ENCODE results near the gene NDUFB2.
A peak's percentile ranks its signal among the peaks of the same experiment; 100 is the strongest.
"Not testable (repeated sequence)": the region's sequence is repeated elsewhere in the genome, so short reads cannot be mapped to it uniquely, and the experiment has no call there.

The NDUFB2 gene

GRCh38 chr7:140691376-140692045, 5.0 kb upstream of the NDUFB2 start:
- no peak for DNase-seq
- H3K27me3 ChIP-seq: no peaks in the 10 kb centered on the region
- H3K36me3 ChIP-seq: no peaks in the 10 kb centered on the region
- no peak for TF ChIP-seq CTCF (IDR thresholded peaks at IDR 0.05; ENCODE audit: low read depth, low read length)
- no peaks in the 10 kb centered on the region for H3K9me3 ChIP-seq
- H3K4me1 ChIP-seq: peaks cover 4% of the 10 kb centered on the region; the same call in 1 of the 2 replicates
- H3K4me3 ChIP-seq (ENCODE audit: low read depth, low read length): no peak overlapping the region

- H3K27me3 ChIP-seq; H3K36me3 ChIP-seq; H3K9me3 ChIP-seq; DNase-seq; H3K4me1 ChIP-seq; H3K4me3 ChIP-seq (ENCODE audit: low read depth, low read length): not testable (repeated sequence)
Observed at GRCh38 chr7:140693849-140694248, 2.7 kb upstream of the NDUFB2 start.

GRCh38 chr7:140694592-140694991, 1.9 kb upstream of the NDUFB2 start:
- H3K27me3 ChIP-seq: no peaks in the 10 kb centered on the region
- no peak for TF ChIP-seq CTCF (IDR thresholded peaks at IDR 0.05; ENCODE audit: low read depth, low read length)
- no peak overlapping the region for H3K4me3 ChIP-seq (ENCODE audit: low read depth, low read length)
- H3K36me3 ChIP-seq: no peaks in the 10 kb centered on the region
- H3K9me3 ChIP-seq: no peaks in the 10 kb centered on the region
- H3K4me1 ChIP-seq: peaks cover 4% of the 10 kb centered on the region; the same call in 1 of the 2 replicates
- no peak for DNase-seq

GRCh38 chr7:140695381-140695780, 1.1 kb upstream of the NDUFB2 start:
- no peaks in the 10 kb centered on the region for H3K9me3 ChIP-seq
- H3K27me3 ChIP-seq: no peaks in the 10 kb centered on the region
- H3K4me1 ChIP-seq: peaks cover 4% of the 10 kb centered on the region; the same call in 1 of the 2 replicates
- no peak for TF ChIP-seq CTCF (IDR thresholded peaks at IDR 0.05; ENCODE audit: low read depth, low read length)
- DNase-seq: no peak
- no peaks in the 10 kb centered on the region for H3K36me3 ChIP-seq
- no peak overlapping the region for H3K4me3 ChIP-seq (ENCODE audit: low read depth, low read length)

- no peaks in the 10 kb centered on the region for H3K36me3 ChIP-seq
- H3K9me3 ChIP-seq: no peaks in the 10 kb centered on the region
- H3K4me1 ChIP-seq: peaks cover 4% of the 10 kb centered on the region; the same call in 1 of the 2 replicates
- DNase-seq: peak; percentile 97
- H3K27me3 ChIP-seq: no peaks in the 10 kb centered on the region
- TF ChIP-seq CTCF (IDR thresholded peaks at IDR 0.05; ENCODE audit: low read depth, low read length): no peak
- peak overlapping the region; percentile 89 for H3K4me3 ChIP-seq (ENCODE audit: low read depth, low read length)
Observed at GRCh38 chr7:140696024-140696679, 356 bp upstream of the NDUFB2 start.

- no peaks in the 10 kb centered on the region; the same call in 1 of the 2 replicates for H3K36me3 ChIP-seq
- peak overlapping the region; percentile 89 for H3K4me3 ChIP-seq (ENCODE audit: low read depth, low read length)
- H3K4me1 ChIP-seq: peaks cover 4% of the 10 kb centered on the region; the same call in 1 of the 2 replicates
- TF ChIP-seq CTCF (IDR thresholded peaks at IDR 0.05; ENCODE audit: low read depth, low read length): no peak
- DNase-seq: no peak
- no peaks in the 10 kb centered on the region for H3K9me3 ChIP-seq
- H3K27me3 ChIP-seq: no peaks in the 10 kb centered on the region
Observed at GRCh38 chr7:140697447-140698143, 1.1 kb downstream of the NDUFB2 start.
